Neuronal stem cell (in vitro differentiated cells): ENCODE data around the gene MFAP5.
"Not testable (repeated sequence)": the region's sequence is repeated elsewhere in the genome, so short reads cannot be mapped to it uniquely, and the experiment has no call there.

Source experiments
- DNase-seq: peaks from one replicate; pipeline ENCODE4 v3.0.0-alpha.2; 2013; ENCODE audit warnings: low spot score
- H2AFZ ChIP-seq: one replicate; pipeline ENCODE4 v1.6.1; 2013; ENCODE audit warnings: mild to moderate bottlenecking, low read length, inconsistent platforms
- H2AK5ac ChIP-seq: 2 replicates; pipeline ENCODE4 v1.6.1; 2013; ENCODE audit warnings: low read depth, mild to moderate bottlenecking, inconsistent platforms, low read length, moderate library complexity, mixed read lengths
- H2BK120ac ChIP-seq: 2 replicates; pipeline ENCODE4 v1.6.1; 2013; ENCODE audit warnings: low read depth, mild to moderate bottlenecking, inconsistent platforms, low read length, moderate library complexity, mixed read lengths
- H2BK12ac ChIP-seq: one replicate; pipeline ENCODE4 v1.6.1; 2013; ENCODE audit warnings: low read length, inconsistent platforms
- H2BK15ac ChIP-seq: 2 replicates; pipeline ENCODE4 v1.6.1; 2013; ENCODE audit warnings: mild to moderate bottlenecking, low read length, inconsistent platforms, mixed read lengths
- H2BK5ac ChIP-seq: one replicate; pipeline ENCODE4 v1.6.1; 2013; ENCODE audit warnings: inconsistent platforms, mild to moderate bottlenecking, low read length, moderate library complexity
- H3K14ac ChIP-seq: one replicate; pipeline ENCODE4 v1.6.1; 2013; ENCODE audit warnings: low read length, inconsistent platforms
- H3K18ac ChIP-seq: 2 replicates; pipeline ENCODE4 v1.6.1; 2013; ENCODE audit warnings: low read length, inconsistent platforms
- H3K23ac ChIP-seq: 2 replicates; pipeline ENCODE4 v1.6.1; 2013; ENCODE audit warnings: low read depth, mild to moderate bottlenecking, mixed read lengths, low read length, inconsistent platforms; ENCODE audit not compliant: poor library complexity
- H3K27ac ChIP-seq: replicated peaks from 3 replicates; pipeline ENCODE4 v1.5.1; 2013; ENCODE audit warnings: low read length, inconsistent platforms
- H3K27me3 ChIP-seq, 3 experiments: 2 replicates each; pipeline ENCODE4 v1.6.1; 2013; ENCODE audit warnings: low read length in 3 of 3, mild to moderate bottlenecking in 2 of 3, inconsistent platforms in 1 of 3, low read depth in 1 of 3, mixed read lengths in 1 of 3, moderate library complexity in 1 of 3; ENCODE audit not compliant: control insufficient read depth in 3 of 3, insufficient read depth in 3 of 3
- H3K36me3 ChIP-seq, 2 donors: replicated peaks in 1 of 2; 2 replicates each; pipeline ENCODE4 v1.6.1; 2013; ENCODE audit warnings: low read length in 2 of 2; ENCODE audit not compliant: control insufficient read depth in 2 of 2, insufficient read depth in 2 of 2
- H3K4ac ChIP-seq: 2 replicates; pipeline ENCODE4 v1.6.1; 2013; ENCODE audit warnings: inconsistent platforms, mild to moderate bottlenecking, low read length, moderate library complexity
- H3K4me1 ChIP-seq, 2 donors: 1 replicate in 1 of 2; 2 replicates in 1 of 2; pipeline ENCODE4 v1.6.1; 2013; ENCODE audit warnings: low read length in 2 of 2, low read depth in 1 of 2; ENCODE audit not compliant: control insufficient read depth in 2 of 2, insufficient read depth in 1 of 2
- H3K4me2 ChIP-seq: one replicate; pipeline ENCODE4 v1.6.1; 2013; ENCODE audit warnings: mild to moderate bottlenecking, low read length, inconsistent platforms; ENCODE audit not compliant: insufficient read depth, poor library complexity, severe bottlenecking
- H3K4me3 ChIP-seq, 2 donors: 2 replicates each; pipeline ENCODE4 v1.5.1; 2013; ENCODE audit warnings: low read length in 2 of 2, mild to moderate bottlenecking in 2 of 2, inconsistent platforms in 1 of 2, moderate library complexity in 1 of 2
- H3K79me1 ChIP-seq: one replicate; pipeline ENCODE4 v1.6.1; 2013; ENCODE audit warnings: low read depth, mild to moderate bottlenecking, inconsistent platforms, low read length, moderate library complexity
- H3K9ac ChIP-seq: one replicate; pipeline ENCODE4 v1.6.1; 2013; ENCODE audit warnings: mild to moderate bottlenecking, low read depth, low read length, inconsistent platforms; ENCODE audit not compliant: poor library complexity
- H3K9me3 ChIP-seq, 2 donors: replicated peaks in 1 of 2; 2 replicates each; pipeline versions ENCODE3 to v1.6.1; 2013; ENCODE audit warnings: low read length in 2 of 2, mild to moderate bottlenecking in 2 of 2, inconsistent platforms in 1 of 2, low read depth in 1 of 2, mixed read lengths in 1 of 2, moderate library complexity in 1 of 2; ENCODE audit not compliant: control insufficient read depth in 2 of 2, insufficient read depth in 1 of 2
- H4K8ac ChIP-seq: one replicate; pipeline ENCODE4 v1.6.1; 2013; ENCODE audit warnings: low read depth, mild to moderate bottlenecking, inconsistent platforms, low read length, moderate library complexity
- H4K91ac ChIP-seq: one replicate; pipeline ENCODE4 v1.6.1; 2013; ENCODE audit warnings: low read length, low read depth, mild to moderate bottlenecking, inconsistent platforms; ENCODE audit not compliant: poor library complexity
- WGBS, 2 donors: extraction: QIAGEN DNeasy Blood & Tissue Kit; methylation state at CpG; one replicate each; pipeline ENCODE4 v1.1.7; 2013; ENCODE audit warnings: missing lambda C conversion rate in 2 of 2, mixed read lengths in 1 of 2; ENCODE audit not compliant: insufficient read length in 2 of 2, insufficient replicate concordance in 1 of 2; ENCODE audit errors: extremely low coverage in 2 of 2; 5-methylcytosine and 5-hydroxymethylcytosine counted together

The MFAP5 gene

GRCh38 chr12:8635342-8636006, 27.2 kb downstream of the MFAP5 start:
- H3K4me2 ChIP-seq: not testable (repeated sequence)
- WGBS, 2 donors: no CpG with 5 or more reads among the region's 9 CpGs

GRCh38 chr12:8630131-8630530, 32.5 kb downstream of the MFAP5 start:
- Histone ChIP-seq H3K9me3 (no peaks in the 10 kb centered on the region), H3K23ac (no peak overlapping the region), H3K27ac (no peak overlapping the region), H2AK5ac (no peak overlapping the region), H4K91ac (no peak overlapping the region), H2BK5ac (no peak overlapping the region), H2AFZ (no peak overlapping the region), H3K4ac (no peak overlapping the region), H2BK120ac (no peak overlapping the region), H3K9ac (no peak overlapping the region), H2BK15ac (no peak overlapping the region), H4K8ac (no peak overlapping the region), H3K79me1 (no peaks in the 10 kb centered on the region), H3K27me3 (no peaks in the 10 kb centered on the region), H2BK12ac (no peak overlapping the region), H3K4me1 (no peaks in the 10 kb centered on the region), H3K18ac (no peak overlapping the region), H3K36me3 (no peaks in the 10 kb centered on the region), H3K4me3 (no peak overlapping the region), H3K14ac (no peak overlapping the region), H3K4me2 (no peak overlapping the region)
- no CpG with 5 or more reads among the region's 4 CpGs for WGBS, 2 donors
- no peak for DNase-seq

More at GRCh38 chr12:8635342-8636006, 27.2 kb downstream of the MFAP5 start:
- H3K4me1 ChIP-seq, H2BK12ac ChIP-seq, H2BK120ac ChIP-seq, H3K4ac ChIP-seq, H3K4me3 ChIP-seq, H4K8ac ChIP-seq, H3K27me3 ChIP-seq, H3K36me3 ChIP-seq, H3K23ac ChIP-seq, H3K14ac ChIP-seq, DNase-seq, H2AFZ ChIP-seq, H2AK5ac ChIP-seq, H3K27ac ChIP-seq, H3K79me1 ChIP-seq, H2BK5ac ChIP-seq, H4K91ac ChIP-seq, H3K18ac ChIP-seq, H3K9me3 ChIP-seq, H3K9ac ChIP-seq, H2BK15ac ChIP-seq: not testable (repeated sequence)

- Histone ChIP-seq H2BK15ac (no peak overlapping the region), H3K36me3 (no peaks in the 10 kb centered on the region), H3K4me2 (no peak overlapping the region), H3K18ac (no peak overlapping the region), H3K4me1 (no peaks in the 10 kb centered on the region), H4K8ac (no peak overlapping the region), H2BK120ac (no peak overlapping the region), H3K79me1 (no peaks in the 10 kb centered on the region), H3K9me3 (no peaks in the 10 kb centered on the region), H2BK12ac (no peak overlapping the region), H3K27ac (no peak overlapping the region), H2AFZ (no peak overlapping the region), H3K4me3 (no peak overlapping the region), H4K91ac (no peak overlapping the region), H2AK5ac (no peak overlapping the region), H3K4ac (no peak overlapping the region), H3K27me3 (no peaks in the 10 kb centered on the region), H3K9ac (no peak overlapping the region), H2BK5ac (no peak overlapping the region), H3K14ac (no peak overlapping the region), H3K23ac (no peak overlapping the region)
- WGBS, 2 donors: no CpG with 5 or more reads among the region's 3 CpGs
- no peak for DNase-seq
Measured at GRCh38 chr12:8629486-8630033, 33.1 kb downstream of the MFAP5 start.

GRCh38 chr12:8628731-8629130, 33.9 kb downstream of the MFAP5 start:
- Histone ChIP-seq H3K27ac (no peak overlapping the region), H4K91ac (no peak overlapping the region), H3K14ac (no peak overlapping the region), H3K4me1 (no peaks in the 10 kb centered on the region), H3K27me3 (no peaks in the 10 kb centered on the region), H3K9ac (no peak overlapping the region), H3K23ac (no peak overlapping the region), H2BK15ac (no peak overlapping the region), H2AFZ (no peak overlapping the region), H2BK12ac (no peak overlapping the region), H2BK5ac (no peak overlapping the region), H2AK5ac (no peak overlapping the region), H3K4me3 (no peak overlapping the region), H3K4ac (no peak overlapping the region), H3K79me1 (no peaks in the 10 kb centered on the region), H3K9me3 (no peaks in the 10 kb centered on the region), H4K8ac (no peak overlapping the region), H3K4me2 (no peak overlapping the region), H3K36me3 (no peaks in the 10 kb centered on the region), H3K18ac (no peak overlapping the region), H2BK120ac (no peak overlapping the region)
- no CpG with 5 or more reads among the region's 3 CpGs for WGBS, 2 donors
- DNase-seq: no peak
